ENCODE data around the gene RBMS1. TPM values are rescaled to one million over a fixed set of nuclear protein-coding genes. Genes with fewer than 3 reads are reported as not detected.
A peak's percentile ranks its signal among the peaks of the same experiment; 100 is the strongest.

RBMS1 gene
- total RNA-seq, 1 donor from 2014 or later = 92.6 TPM

DNA sequence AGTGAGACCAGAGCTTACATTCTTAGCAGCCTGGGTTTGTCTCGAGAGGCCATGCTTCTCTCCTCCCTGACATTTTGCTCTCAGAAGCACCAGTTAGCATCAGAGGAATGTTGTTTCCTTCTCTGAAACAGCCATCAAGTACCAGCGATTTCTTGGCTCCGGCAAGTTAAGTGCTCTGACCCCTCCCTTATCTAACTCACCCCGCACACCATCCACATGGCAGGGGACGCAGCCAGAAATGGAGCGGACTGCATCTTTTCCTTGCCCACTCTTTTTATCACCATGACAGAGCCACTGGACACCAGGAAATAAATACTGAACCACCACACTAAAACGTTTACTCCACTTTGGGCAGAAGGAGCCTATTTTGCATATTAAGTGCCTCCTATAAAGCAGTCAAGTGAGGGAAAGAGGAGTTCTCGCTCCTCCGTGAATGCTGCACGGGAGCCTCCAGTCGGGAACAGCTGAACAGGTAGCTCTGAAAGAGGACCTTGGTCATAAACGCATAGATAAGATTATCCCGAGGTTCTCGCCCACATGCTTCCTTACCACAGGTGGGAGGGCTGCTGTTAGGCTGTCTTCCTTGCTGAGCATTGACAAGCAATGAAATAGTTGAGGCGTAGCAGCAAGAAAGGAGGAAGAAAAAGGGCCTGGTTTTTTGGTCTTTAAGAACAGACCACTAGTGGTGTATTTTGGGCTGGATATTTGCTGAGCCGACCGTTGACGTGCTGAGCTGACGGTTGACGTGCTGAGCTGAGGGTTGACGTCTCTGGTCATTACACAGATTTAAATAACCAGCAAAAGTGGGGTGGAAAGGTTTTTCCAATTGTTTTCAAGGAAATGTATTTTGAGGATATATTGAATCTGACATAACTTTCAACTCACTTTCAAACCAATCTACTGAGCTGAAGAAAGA, 222.2 kb downstream of the RBMS1 start:
- peak; percentile 50 for DNase-seq

DNA sequence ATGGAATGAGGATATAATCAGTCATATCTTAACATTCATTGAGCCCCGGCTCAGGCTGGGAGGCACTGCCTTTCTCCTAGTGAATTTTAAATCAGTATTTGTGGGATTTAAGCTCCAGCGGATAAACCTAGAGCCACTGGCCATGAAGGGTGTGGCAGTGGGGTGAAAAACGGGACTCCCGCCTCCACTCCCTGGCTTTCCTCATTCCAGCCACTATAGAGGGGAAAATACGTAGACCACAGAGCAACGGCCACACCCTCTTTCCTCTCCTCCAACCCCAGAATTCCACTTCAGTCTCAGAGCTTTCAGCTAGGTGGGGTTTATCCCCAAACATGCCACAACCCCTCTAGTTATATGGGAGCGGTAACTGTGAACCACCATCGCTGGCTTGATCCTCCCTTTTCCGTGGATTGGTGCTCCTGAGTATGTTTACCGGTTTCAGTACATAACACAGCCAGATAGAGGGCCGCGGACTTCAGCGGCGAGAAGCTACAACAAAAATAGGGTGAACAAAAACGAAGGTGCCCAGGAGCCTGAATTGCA, 223.0 kb downstream of the RBMS1 start:
- DNase-seq = peak; percentile 73

DNA sequence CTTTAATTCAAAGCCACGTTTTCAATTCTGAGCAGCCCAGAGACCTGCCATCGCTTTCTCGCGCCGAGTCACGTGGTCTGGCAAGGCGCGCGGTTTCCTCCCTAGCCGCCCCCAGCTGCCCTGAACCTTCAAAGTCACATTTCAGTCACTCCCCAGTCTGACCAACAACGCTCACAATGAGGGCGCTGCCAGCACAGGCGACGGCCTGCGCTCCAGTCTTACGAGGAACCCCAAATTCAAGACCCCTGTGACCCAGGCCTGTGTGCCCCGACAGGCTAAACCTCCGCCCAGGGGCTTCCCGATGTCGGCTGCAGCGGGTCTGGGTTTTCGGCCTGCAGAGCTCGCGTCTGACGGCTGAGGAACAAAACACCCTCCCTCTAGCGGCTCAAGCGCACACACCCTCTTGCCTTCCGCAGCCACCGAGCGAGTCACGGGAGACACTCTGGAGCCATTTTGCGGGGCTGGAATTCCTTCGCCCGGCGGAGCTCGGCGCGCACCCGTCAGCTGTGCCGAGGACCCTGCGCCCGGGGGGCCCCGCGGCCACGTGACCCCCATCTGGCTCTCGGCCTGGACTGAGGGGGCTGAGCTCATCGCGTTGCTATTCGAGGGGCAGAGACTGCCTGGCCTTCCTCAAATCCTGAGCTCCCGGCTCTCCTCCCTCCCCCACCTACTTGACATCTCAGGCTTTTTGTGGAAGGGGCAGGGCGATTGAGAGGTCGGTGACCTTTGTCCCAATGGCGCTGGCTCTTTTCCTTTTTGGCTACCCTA, 223.6 kb downstream of the RBMS1 start:
- peak; percentile 97 for DNase-seq

DNA sequence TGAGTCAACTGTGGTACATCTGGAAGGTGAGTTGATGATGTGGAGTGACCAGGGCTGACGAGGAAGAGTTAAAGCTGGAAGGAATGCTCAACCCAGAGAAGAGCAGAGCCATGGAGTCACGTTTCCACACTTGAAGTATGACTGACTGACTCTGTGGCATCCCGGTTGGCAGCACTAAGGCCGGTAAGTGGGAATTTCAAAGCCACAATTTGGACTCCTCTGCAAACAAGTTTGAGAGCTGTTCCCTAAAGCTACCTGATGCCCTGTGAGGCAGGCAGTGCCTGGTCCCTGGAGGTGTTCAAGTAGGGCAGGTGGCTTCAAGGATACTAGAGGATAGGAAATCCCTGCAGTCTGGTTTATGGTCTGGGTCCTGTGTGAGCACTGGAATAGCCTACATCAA, 224.2 kb downstream of the RBMS1 start:
- no peak for DNase-seq

DNA sequence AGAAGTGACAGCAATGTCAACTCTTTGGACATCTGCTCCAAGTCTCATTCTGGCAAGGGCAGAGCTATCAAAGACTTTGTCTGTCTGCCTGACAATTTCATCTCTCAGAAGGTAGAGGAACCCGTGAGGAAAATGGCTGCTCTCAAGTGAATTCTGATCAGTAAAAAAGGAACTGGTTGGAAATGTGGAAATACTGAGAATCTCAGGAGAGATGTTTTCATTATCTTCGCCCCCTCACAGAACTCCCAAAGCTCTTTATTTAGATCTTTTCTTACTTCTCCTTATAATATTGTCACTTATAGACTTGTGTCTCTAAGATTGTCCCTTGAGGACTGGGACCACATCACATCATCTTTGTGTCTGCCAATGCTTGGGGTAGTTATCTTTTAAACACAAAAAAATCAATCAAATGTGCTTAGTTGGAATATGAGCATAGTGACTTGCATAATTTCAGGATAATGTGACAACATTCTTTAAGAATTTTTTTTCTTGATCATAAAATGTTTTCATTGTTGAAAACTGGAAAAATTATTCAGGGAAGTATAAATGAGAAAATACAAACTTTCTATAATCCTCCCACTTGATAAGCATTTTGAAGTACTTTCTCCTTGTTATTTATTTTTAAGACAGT, 225.3 kb downstream of the RBMS1 start:
- no peak for DNase-seq

DNA sequence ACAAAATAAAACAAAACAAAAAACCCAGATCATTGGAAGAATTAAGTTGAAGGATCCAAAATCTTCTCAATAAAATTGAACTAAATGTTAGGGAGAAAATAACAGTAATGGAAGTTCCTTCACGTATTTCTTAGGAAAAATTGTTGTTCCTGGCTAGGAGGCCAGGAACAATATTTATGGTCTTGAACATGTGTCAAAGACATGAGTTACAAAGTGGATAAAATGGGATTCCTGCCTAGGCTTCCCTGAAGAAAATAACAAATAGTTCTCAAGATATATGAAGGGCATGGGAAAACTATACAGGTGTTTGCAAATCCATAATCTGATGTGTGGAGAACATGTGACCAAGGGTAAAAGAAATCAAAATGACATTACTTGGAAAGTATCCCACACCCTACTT, 225.9 kb downstream of the RBMS1 start:
- DNase-seq = no peak

DNA sequence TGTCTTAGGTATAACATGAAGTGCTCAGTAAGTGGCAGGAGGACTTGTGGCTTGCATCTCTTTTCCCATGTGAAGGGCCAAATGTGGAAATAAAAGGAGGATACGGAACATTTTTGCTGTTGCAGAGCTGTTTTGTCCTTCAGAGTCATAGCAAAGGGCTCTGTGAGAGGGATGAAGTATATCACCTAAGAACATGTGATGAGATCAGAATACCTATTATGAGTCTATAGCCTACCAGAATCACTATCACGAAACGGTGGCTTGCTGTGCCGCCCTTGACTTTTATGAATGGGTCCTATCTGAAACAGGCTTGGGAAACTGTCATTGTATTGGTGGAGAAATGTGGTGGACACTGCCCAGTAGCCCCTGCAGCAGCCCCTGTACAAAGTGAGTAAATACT, 226.6 kb downstream of the RBMS1 start:
- no peak for DNase-seq

DNA sequence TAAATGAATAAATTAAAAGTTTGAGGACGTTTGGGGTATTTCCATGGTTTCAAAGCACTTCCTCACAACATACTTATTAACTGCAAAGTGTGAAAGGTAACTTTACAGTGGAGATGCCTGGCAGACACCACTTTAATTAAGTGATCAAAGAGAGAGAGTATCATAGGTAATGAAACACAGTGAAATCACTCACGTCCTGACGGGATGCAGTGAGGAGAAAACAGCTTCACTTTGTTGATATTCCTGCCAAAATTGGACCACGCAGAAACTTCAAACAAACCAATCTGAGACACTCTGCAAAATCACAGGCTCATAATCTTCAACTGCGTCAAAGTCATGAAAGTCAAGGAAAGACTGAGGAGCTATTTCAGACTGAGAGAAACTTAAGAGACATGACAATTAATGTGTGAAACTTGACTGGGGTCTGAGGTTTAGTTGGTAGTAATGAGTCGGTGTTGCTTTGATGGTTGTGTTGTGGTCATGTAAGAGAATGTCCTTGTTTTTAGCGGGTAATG, 227.5 kb downstream of the RBMS1 start:
- no peak for DNase-seq

DNA sequence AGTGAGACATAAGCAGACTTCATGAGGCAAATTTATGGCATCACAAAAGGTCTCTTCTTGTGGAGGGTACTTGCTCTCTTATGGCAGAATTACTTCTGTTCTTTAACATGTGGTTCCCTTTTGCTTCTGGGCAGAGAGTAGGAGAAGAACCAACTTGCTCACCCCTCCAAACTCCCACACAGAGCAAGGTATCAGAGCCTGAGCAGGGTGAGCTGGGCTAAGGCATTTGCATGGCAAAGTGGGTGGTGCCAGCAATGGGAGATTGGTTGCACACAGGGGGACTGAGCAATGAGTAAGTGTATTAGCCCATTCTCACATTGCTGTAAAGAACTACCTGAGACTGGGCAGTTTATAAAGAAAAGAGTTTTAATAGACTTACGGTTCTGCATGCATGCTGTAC, 229.3 kb downstream of the RBMS1 start:
- no peak for DNase-seq

DNA sequence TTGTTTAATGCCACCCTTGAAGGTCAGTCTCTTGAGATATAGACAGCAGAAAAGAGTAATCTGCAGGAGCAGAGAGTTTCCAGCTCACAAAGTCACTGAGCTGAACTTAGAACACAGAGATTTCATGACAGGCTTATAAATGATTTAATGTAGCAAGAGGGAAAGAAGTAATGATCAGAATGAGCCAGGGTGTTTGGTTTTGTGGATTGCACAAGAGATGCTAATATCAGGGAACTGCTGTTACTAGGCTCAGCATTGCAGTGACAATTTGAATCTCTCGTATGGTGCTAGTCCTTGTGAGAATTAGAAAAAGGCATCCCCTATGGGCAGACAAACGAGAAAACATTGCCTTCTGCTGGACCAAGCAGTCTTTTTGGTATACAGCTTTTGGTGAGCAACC, 231.9 kb downstream of the RBMS1 start:
- DNase-seq = no peak

DNA sequence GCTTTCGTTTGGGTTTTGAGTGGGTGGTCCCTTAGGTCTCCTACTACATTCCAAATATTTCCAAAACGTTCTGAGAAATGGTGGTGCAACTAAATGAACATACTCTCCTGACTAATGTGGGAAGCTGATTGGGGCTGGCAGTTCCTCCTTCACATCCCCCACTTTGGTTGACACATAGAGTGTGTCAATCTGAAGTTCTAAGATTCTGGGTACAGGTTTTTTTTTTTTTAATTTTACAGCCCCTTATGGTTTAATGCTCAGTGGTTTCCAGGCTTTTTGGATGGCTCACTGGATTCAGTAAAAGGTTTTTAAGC, 235.2 kb downstream of the RBMS1 start:
- DNase-seq = no peak

DNA sequence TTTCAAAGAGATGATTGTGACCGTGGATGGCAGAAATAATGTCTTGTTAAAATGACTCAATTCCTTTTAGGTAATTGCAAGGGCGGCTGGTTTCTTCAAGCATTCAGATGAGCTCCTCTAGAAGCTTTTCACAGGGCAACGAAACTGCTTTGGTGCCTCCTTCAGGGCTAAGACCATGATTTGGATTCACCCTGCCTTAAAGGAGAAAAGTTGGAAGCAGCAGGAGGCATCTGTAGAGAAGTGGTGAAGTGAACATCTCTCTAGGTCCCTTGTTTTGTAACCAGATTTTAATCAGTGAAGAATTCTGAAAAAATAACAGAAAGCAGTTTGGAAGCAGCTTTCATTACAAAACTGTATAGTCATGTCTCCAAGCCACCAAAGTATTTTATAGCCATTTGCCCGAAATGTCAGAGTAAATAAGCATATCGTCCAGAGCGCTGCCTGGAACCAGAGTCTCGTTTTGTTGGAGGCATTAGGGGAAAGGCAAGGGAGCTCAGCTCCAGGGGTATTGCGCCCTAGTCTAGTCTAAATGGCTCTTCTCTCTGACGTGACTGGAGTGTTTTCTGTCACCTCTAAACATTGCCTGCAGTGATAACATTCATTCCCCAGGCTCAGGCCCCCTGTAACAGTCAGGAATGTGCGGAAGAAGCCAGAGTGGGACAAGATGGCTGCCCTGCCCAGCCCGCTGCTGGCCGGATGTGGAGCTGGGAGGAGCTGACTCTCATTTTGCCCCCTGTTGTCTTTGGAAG, 235.7 kb downstream of the RBMS1 start:
- no peak for DNase-seq

DNA sequence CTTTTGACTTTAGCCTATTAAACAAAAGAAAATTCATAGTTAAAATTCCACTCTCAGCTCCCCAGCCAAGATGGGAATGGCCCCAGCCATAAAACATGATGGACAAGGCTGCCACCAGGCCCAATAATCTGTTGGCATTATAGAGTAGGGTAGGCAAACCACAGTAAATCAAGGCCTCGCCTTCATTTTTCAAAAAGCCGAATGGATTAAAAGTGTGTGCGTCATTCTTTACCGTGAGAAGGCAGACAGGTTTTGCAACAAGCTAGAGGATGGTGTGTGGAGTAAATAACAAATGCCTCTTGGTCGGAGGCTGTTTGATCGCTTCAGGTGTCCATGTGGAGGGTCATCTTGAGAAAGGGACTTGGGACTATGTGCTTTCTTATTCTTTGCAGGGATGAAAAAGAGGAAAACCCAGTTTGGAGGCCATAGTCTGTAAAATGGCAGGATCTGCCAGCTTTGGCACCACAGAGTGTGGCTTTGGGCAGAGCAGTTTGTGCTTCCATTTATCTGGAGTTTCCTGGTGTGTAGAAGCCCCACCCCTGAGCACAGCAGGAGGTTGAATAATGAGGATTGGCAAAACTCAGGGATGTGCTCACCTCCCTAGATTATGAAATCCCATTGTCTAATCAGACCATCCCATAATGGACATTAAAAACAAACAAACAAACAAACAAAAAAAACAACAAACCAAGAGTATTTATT, 236.4 kb downstream of the RBMS1 start:
- DNase-seq = peak; percentile 21

DNA sequence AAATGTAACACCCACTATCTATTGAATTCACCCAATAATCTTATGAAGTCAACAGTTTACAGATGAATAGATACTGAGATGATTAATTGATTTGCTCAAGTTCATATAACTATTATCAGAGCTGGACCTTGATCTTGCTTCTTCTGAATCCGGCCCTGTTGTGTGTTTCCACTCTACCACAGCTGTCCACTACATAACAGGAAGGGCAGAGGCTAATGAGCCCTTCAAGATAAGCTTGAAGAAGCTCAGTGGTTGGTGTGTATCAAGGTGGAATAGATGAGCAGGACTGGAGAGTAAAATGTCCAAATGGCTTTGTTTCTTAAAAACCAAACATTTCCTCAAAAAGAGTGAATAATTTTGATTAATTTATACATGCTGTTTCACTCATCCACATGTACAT, 237.1 kb downstream of the RBMS1 start:
- DNase-seq = no peak

DNA sequence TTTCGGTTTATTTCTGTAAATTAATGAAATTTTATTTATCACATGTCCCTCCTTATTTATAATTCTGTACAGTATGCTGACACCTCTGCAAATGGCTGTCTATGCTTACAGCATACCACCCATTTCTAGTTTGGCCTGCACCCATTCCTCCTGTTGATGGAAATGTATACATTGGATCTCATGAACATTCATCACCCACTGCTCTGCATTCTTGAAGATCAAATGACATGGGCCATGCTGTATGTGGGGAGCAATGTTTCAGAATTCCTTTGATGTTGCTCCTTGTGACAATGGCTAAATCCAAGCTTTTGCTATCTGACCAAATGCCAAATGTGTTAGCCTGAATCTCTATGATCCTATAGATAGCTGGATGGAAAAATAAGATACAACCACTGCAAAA, 238.2 kb downstream of the RBMS1 start:
- DNase-seq = peak; percentile 35

DNA sequence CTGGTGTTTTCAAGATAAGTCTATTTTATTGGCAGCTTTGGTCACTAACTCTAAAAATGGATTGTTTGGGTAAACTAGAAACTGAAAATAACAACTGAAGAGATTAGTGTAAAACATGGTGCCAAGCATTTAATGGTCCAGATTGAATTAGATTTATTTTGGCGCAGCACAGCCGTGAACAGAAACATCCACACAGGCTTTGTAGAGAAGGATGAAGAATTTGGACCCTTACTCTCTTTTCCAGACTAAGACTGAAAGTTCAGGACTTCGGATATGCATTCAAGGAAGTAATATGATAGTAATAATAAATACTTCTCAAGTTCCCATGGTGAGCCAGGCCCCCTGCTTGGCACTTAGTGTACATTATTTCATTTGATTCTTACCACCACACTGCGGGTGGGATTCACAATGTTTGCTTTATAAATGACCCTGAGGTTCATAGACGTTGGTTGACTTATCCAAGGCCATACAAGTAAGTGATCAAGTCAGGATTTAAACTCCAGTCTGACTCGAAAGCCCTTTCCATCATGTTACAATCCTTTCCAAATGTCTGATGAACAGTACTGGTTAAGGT, 239.3 kb downstream of the RBMS1 start:
- no peak for DNase-seq

DNA sequence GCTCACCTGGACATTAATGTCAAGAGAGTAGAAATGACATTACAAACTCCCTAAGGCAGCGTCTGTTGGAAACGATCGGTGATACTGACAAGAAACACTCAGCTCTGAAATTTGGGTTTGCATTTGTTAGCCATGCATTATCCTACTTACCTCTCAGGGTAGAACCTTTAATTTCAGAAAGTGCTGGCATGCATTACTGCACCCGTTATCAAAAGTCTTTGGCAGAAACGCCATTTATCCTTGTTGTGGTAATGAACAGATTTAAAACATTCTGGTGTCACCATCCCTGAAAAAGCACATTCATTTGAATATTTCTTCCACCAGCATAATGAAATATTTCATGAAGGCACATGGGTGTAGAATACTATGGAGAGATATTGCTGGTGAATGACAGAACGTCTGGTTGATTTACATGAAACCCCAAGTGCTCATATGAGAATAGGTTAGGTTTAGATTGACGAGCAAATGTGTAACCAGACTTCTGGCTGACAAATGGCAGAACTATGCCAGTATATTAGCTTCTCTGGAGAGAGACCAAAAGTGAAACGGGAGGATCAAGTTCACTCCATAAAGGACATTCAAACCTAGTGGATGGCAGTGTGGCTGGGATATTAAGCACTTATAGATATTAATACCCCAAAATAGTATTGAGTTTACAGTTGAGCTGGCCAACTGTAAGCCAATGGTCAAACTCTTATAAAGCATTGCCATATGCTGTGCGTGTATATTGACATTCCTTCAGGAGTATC, 240.0 kb downstream of the RBMS1 start:
- peak; percentile 92 for DNase-seq

DNA sequence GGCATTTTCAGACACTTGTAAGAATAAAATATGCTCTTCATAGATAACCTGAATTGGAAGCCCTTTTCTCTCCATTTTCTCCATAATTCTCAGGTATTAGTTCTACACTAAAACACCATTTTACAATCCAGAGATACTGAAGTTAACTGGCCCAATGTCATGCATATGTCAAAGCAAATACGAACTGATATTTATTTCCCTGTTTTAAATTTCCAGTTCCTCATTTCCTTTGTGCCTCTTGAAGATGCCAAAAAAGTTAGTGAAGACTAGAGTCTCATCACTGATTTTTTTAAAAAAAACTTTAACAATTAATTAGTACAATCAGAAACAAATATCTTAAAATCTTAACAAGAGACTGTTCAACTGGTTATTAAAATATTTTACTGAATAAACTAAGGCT, 240.7 kb downstream of the RBMS1 start:
- DNase-seq = no peak

DNA sequence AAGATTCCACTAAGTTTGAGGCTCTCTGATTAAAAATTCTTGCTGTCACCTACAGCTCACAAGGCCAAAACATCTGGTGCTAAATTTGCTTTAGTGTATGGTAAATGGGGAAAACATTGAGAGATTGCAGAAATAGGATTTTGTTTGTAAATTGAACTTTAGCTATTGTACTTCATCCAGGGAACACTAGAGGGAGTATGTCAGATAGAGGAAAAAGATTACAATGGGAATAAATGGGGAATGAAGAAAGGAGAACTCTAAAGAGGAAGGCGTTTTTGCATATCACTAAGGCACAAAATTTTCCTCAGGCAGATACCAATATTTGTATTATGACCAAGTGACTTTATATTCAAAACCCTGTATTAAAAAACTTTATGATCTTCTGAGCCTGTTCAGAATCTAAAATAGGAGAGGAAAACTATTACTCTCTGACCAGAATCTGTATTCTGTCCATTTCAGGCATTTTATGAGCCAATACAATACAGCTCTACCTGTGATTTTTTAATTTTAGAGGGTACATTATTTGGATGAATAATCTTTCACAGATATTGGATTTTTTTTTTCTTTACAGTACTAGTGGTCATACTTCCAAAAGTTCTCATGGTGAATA, 241.2 kb downstream of the RBMS1 start:
- peak; percentile 71 for DNase-seq

DNA sequence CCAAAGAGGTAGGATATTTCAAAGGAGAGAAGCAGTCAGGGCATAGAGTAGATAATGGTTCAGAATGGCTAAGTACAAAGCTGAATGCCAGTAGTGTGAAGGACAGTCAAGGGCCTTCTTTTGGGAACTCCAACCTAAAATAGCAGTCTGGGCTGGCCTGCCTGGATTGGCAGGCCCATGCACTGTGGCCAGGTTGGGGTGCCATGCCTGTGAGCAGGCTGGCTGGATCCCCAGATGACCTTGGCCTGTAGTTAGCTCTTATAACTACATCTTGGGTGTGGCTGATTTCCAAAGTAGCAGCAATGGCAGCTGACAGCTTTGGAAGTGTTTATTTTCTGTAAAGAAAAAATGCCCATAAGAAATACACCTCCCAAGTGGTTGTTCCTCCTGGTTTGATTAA, 242.0 kb downstream of the RBMS1 start:
- DNase-seq = peak; percentile 37
